EH (cell line): ENCODE data around the gene PPFIBP1.
"Not testable (repeated sequence)": the region's sequence is repeated elsewhere in the genome, so short reads cannot be mapped to it uniquely, and the experiment has no call there.

ENCODE experiments used
- DNase-seq: peaks from one replicate; pipeline ENCODE4 v3.0.0-alpha.2; 2015; ENCODE audit warnings: low read depth

Gene PPFIBP1

DNA sequence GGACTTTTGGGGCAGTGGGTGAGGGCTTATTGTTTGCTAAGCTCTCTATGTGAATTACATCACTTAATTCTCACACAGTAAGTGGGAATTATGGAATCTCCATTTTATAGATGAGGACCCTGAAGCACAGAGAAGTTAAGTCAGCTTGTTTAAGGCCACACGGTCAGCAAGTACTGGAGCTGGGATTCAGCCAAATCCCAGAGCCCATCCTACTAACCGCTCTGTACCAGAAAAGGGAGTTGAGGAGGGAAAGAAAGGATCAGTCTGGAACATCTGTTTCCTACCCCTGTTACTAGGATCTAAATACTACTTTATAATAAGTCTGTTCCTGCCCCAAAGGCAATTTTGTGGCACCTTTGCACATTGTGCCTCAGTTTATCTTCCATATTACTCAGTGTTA is 42.6 kb downstream of the PPFIBP1 start:
- DNase-seq, result no peak

DNA sequence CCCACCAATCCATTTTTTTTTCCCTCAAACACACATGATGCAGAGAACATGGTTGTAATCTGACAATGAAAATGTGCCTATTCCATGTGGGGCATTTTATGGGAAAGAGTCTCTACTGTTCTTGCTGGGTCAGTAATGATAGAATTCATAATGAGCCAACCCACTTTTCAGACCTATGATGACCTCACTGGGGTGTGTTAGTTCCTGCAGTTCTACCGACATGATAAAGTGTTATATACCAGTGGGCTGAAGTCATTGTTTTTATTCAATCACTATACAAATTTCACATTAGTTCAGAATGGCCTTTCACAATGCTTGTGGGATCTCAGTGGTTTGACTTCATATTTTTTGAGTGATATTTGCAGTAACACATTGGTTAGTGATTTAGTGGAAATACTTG is 47.5 kb downstream of the PPFIBP1 start:
- peak; percentile 91 for DNase-seq

DNA sequence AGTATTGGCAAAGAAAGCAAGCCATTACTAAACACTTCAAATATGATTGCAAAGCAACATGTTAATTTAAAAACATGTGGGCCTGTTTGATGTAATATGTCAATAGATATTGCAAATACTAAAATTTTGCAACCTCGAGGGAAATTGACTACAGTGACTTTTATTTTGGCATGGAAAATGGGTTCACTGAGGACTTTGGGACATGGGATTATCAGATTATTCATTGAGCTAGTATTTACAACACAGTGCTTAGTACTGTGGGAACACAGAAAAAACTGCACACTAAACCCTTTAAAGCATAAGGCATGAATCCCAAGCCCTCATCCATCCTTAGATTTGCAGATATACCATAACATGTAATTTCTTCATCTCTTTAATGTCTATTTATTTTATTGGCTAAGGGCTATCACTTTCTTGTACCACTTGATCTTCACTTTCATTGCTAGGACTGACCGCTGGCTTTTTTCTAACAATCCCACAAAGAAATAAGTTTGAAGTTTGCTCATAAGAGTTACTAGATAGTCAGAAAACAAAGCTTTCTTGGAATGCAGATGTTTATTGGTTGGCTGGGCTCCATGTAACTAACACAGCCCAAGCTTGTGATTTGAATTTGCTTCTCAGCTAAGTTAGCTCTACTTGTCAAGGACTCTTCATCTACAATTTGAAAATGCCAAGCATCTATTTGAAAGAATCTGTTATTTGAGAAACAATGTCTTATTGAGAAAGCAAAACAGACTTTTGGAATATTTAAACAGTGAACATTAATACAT is 48.7 kb downstream of the PPFIBP1 start:
- DNase-seq, result peak; percentile 68

DNA sequence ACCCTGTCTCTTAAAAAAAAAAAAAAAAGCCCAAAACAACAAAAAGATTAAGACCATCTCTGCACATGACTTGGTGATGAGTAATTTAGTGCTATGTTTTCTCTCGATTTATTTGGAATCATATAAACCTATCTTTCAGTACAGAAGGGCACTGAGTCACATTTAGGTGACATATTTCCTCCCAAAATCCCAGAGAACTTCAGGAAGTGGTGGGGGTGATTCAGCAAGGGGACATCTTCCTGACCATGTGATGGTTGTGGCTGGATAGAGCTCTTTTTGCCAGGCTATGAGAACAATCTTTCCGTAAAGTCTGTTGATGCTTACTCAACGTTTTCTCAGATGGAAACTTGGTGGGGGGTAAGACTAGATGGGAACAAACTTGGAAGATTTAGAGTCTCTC is 50.0 kb downstream of the PPFIBP1 start:
- DNase-seq, result peak; percentile 99

DNA sequence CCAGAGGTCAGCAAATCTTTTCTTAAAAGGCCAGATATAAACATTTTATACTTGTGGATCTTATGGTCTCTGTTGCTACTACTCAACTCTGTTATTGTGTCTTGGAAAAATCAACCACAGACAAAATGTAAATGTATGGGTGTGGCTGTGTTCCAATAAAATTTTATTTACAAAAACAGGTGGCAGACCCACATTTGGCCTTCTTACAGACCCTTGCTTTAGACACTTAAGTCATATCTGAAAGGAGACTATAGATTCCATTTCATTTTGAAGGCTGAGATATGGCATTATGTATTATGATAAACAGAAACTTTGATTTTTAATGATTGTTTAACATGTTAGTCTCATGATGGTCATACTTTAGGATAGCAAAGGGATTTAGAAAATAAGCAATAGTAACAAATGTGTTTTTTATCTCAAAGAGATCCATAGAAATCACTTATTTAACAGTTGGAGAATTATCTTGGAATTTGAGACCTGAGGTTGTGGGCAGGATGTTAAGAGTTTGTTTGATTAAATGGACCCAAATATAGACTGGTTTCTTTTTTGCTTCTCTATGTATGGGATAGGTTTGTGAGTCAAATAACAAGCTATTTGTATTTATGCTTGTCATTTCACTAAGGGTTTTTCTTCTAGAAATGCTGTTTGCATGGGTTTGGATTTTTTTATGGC is 51.2 kb downstream of the PPFIBP1 start:
- peak; percentile 35 for DNase-seq

DNA sequence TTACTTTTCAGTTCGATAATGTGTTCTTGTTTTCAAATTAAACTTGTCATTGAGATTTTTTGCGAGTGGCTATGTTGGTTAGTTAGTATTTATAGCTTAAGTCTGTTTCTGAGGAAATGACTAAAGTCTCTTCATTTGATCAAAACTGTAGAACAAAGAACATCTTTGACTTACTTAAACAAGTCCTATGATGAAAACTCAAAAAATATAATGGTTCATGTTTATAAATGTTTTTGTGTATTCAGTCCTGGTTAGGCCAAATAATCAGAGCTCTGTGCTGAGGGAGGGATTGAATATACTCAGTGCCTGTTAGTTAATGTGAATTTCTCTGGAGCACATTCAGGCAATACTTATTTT is 51.7 kb downstream of the PPFIBP1 start:
- DNase-seq, result no peak

DNA sequence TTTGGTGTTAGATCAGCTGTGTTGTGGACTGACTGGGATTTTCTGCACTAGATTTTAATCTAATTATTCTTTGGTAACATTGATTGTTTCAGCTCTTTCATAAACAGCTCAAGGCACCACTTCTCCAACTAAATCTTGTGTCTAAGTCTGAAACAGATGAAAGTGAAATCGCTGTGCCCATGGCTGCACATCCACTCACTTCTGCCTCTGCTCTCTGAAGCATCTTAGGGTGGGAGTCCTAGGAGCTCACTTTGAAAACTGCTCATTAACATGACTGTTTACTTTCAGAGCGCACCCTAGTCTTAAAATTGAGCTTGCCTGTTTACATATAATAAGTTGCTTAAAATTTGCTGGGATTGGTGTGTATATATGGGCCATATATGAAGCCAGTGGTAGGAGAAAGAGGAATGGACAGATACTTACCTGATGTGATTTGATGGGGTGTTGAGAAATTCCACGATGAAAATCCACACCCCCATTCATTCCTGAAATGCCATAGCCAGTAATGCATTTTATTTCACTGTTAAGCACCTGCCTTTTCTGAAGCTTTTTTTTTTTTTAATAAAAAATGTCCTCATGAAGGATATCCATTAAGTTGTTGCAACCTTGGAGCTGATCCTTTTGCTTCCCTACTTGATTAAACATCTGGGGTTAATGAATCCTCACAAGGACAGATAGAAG is 52.8 kb downstream of the PPFIBP1 start:
- DNase-seq, result no peak

DNA sequence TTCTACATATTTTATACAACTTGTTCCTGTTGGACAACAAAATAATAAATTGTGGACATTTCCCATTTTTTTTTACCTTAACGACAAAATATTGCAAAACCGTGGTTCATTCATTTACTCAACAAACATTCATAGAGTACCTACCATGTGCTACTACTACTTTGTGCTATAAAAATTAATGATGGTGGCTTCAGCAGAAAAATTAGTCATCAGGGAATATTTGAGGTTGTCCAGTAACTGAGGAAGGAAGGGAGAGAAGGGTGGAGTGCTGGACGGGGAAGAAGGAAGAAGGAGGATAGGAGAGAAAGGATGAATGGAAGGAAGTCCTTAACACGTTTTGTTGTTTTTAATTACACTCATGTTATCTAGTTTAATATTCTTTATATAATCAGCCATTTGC is 53.7 kb downstream of the PPFIBP1 start:
- peak; percentile 55 for DNase-seq

DNA sequence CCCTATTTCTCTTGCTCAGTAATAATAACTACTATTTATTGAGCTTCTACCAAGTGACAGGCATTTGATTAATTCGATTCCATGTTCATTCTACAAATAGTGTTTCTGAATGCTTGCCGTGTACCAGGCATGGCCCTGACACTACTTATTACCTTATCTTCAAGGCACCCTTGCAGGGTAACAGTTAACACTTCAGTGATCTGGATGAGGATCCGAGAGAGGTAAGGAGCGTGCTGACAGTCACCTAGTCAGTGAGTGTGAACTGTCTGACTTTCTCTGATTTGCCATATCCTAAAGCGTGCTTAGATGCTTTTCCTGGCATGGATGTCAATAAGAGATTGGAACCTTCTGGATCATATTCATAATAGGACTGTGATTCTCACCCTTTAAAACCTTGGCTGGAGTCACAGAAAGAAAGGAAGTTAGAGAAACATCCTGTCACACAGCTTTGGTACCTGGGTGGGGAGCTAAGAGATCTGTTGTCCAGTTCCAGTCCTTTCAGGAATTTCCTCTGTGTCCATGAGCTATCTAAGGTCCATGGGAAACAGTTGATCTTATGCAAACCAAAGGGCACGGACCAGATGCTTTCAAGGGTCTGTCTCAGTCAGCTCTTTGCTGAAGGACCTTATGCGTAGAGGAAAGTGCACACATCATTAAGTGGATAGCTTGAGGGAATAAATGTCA is 54.8 kb downstream of the PPFIBP1 start:
- no peak for DNase-seq

DNA sequence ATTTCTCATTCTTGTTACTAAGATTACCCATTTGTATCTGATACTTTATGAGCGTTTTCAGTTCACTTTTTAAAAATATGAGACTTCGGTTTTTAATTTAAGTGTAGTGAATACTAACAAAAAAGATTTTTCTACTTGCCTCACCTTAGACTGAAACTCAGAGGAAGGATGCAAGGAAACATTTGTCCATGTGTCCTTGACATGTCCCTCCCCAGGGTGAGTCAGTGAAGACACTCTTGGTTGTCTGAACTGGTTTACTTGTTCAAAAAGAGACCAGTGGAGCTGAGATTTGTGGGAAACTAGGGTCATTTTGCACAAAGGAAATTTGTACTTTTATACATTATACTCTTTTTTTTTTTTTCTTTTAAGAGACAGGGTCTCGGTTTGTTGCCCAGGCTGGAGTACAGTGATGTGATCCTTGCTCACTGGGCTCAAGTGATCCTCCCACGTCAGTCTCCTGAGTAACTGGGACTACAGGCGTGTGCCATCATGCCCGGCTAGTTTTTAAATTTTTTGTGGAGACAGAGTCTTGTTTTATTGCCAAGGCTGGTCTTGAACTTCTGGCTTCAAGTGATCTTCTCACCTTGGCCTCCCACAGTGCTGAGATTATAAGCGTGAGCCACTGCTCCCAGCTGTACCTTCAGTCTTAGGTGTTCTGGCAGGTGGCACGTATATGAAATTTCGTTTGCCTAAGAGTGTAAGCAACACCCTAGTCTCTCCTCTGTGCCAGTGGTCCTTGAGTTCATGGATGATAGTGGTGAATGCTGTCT is 56.7 kb downstream of the PPFIBP1 start:
- no peak for DNase-seq

DNA sequence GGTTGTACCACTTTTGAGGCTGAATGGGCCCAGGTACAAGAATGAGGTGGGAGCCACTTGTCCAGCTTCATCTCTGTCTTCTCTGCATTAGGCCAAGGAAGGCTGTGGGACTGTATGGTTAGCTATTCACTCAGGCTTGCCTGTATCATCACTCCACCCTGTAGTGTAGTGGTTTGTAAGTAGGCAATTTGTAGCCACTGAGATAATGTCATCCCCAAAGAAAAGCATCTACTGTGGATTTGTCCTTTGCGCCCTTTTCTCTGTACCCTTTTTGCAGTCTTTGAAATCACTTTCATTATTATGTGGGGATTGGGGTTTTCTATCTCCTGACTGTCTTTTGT is 57.3 kb downstream of the PPFIBP1 start:
- not testable (repeated sequence) for DNase-seq

DNA sequence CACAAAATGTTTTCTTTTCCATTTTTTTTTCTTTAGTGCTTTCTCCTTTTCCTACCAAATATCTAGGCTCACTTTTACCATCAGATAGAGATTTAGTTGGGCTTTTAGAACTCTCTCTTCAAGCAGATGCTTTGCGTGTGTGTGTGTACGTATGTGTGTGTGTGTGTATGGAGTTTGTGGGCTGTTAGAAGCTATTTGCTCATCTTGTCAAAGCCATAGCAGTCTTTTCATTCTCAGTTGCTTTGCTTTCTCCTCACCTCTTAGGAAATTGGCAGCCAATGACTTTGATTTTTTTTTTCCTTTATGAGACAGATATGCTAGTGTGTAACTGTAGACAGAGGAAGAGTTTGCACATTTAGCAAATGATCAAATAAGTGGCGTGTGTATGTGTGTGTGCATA is 57.8 kb downstream of the PPFIBP1 start:
- DNase-seq, result not testable (repeated sequence)

DNA sequence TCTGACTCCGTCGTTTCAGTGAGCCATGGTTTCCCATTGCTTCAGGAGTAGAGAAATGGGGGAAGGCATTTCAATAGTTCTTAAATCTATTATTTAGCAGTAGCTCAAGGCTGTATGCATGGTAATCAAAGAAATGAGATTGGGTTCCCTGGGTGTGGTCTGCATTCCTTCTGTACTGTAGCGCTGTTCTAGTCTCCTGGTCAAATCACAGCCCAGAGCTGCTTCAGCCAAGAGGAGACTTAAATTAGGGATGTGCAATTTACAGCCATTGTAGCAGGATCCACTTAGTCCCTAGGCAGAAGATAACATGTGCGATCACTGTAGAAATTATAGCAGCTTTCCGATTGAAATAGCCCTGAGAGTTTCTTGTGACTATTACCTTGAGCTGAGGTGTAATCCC is 58.4 kb downstream of the PPFIBP1 start:
- DNase-seq, result not testable (repeated sequence)

DNA sequence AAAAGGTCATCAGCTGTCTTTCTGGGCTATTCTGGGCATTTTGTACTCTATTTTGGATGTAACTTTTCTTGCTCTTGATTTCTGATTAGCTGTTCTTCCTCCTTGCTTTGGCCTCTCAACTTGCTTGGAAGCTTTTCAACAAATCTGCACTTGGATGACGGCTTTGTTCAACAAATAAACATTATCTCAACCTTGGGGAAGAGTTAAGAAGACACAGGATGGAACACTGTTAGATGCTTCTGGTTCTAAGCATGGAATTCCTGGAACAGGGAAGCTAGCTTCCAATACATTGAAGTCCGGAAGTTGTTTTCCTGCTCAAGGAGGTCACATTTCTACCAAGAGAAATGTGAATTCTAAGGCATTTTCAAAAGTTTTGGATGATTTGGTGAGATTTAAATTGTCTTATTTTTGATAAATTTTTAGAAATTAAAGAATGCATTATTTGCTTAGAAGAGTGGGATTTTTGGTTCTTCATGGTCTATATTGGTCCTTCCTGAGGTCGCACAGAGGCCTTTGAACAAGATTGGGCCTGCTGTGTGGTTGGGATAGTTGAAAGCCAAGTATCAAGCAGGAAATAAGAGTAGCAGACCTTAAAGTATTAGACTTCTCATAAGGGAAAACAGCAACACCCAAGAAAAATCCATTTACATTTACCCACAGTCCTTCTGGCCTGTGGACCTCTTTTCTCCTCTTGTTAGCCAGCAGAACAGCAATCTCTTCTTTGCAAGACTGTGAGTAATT is 59.2 kb downstream of the PPFIBP1 start:
- peak; percentile 60 for DNase-seq

DNA sequence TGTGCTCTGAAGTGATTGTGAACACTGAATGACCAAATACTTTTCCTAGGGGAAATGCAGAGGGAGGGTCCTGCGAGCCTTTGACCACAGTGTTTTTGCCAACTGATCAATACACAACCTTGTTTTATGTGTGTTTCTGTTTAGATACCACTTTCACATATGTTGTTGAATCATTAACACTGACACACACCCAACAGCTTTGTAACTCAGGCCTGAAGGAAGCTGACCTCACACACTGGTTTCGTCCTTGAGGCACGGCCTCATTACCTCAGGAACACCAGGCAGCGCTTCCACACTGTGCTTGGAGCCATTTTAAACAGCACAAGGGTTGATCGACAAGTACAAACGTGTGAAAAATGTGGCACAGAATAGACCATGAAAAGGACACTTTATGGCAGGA is 60.0 kb downstream of the PPFIBP1 start:
- DNase-seq, result no peak

DNA sequence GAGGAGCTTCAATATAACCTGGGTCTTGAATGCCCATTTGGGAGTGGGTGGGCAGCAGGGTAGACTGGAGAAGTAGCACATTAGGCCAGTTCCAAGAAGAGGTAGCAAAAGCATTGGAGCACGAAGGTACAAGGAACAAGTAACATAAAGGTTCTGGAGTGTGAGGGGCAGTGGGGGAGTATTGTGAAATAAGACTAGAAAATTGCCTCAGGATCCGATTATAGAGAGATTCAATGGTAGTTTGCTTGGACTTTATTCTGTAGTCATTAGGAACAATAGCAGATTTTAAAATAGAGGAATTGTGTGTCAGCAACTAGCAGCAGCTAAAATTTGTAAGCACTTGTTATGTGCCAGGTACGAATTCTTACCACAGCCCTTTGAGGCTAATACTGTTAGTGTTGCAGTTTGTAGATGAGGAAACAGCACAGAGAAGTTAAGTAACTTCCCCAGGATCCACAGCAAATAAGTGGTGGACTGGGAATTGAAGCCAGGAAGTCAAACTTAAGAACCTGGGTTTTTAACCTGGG is 61.8 kb downstream of the PPFIBP1 start:
- DNase-seq, result no peak

DNA sequence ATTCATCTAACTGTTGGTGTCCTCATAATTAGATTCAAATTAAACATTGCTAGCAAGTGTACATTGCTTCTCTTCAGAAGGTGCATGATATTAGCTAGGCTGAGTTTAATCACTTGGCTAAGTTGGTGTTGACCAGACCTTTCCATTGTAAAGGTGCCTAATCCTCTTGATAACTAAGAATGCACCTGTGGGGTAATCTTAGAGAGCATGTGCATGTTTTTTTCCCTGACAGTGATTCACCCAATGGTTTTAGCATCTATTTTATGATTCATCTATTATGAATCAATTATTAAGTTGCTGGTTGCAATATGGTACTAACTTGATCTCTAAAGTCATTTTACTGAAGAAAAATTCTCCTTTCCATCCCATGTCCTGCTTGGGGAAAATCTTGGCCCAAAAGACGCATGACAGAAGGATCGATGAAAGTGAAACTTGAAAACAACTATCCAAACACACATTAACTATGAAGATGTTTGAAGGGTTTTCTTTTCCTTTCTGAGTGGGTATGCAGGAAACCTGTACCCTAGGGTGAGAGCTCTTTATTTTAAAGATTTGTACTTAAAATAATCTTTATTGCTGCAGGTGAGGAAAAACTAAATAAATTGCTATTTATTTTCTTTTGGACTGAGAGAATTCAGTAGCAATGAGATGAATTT is 64.2 kb downstream of the PPFIBP1 start:
- not testable (repeated sequence) for DNase-seq

DNA sequence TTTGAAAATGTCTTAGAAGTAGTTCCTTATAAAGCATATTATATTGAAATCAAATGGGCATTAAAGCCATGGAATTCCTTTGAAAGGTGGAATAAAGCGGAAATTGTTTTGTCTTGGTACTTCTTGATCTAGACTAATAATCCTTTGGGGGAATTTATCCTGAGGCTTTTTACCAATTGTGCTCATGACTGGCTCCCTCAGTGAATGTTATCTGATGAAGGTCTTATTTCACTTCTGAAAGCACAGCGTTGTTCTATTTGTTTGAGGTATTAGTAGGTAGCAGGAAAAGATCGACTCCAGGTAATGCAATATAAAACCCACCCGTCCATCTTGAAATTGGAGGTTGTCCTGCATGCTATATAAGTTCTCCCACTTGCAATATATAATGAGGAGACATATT is 64.8 kb downstream of the PPFIBP1 start:
- no peak for DNase-seq

DNA sequence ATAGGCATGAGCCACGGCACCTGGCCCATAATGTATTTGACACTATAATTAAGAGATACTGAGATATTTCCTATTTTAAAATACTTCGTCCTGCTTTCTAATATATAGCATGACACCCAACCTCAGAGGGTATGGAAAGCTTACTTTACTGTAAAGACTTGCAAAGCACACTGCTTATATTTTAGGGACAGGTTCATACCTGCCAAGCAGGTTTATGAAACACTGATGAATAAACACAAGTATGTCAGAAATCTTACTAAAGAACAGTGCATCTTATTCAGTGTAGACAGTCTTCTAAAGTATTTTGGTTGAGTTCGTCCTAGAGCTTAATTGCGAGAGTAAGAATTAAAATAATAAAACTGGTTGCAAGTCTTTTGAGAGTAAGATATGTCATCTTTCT is 65.4 kb downstream of the PPFIBP1 start:
- no peak for DNase-seq

DNA sequence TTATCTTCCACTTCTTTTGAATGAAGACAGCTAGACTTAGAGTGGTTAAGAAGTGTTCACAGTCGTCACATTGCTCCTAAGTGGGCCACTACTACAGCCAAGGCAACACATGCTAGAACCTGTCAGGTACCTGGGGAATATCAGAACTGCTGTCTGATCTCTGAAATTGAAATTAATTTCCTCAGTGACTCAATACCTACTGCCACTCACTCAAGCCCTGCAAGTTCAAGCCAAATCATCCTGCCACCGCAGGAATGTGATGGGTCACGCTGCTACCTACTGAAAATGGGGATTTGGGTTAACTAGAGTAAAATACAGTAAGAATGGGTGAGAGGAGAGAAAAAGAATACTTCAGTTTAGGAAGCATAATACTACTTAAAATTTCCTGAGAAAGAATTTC is 67.7 kb downstream of the PPFIBP1 start:
- not testable (repeated sequence) for DNase-seq

DNA sequence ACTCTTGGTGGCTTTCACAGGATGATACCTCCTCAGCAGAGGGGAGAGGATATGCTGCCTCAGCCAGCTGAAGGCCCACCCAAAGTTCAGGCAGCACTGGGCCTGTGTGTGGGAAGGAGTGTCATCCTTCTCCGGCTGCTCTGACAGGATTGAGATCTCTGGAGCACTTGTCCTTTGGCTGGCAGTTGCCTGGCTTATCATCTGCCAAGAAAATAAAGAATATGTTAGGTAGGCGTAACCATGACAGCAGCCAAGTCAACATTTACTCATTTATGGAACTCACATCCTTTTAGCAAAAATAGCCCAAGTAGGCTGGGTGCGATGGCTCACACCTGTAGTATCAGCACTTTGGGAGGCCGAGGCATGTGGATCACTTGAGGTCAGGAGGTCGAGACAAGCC is 68.5 kb downstream of the PPFIBP1 start:
- peak; percentile 72 for DNase-seq
